ENCODE data around the gene NOS3. TPM values are rescaled to one million over a fixed set of nuclear protein-coding genes. Genes with fewer than 3 reads are reported as not detected.

The NOS3 gene
- total and polyA plus RNA-seq, 9 of the 15 experiments (the other 6 are each of a cell fraction or from before 2014, with no cell fraction given) = 1.1 to 121 (median 23.6) TPM

- TF ChIP-seq ZNF592 (IDR thresholded peaks at IDR 0.05) = 0 out of 2 replicates have a peak, but pooled peaks have one; percentile 36
- no peak for TF ChIP-seq PTBP1 (IDR thresholded peaks at IDR 0.05; ENCODE audit: low read depth, low read length)
- TF ChIP-seq NRF1 (conservative IDR thresholded peaks at IDR 0.05 in 1 of 2, IDR thresholded peaks at IDR 0.05 in 1 of 2) = peak in 1 of 2 experiments; percentile 40; a peak in 1 of 4 replicates
- 0 out of 2 replicates have a peak, but pooled peaks have one; percentile 27 for TF ChIP-seq ZBTB40 (IDR thresholded peaks at IDR 0.05)
- TF ChIP-seq ZBTB40 (CRISPR knock-in tag; IDR thresholded peaks at IDR 0.05) = no peak
- no peak; the same call in 1 of the 2 replicates for TF ChIP-seq JUND (IDR thresholded peaks at IDR 0.05; ENCODE audit: borderline replicate concordance, low read depth, low read length)
- TF ChIP-seq JUND (tag; IDR thresholded peaks at IDR 0.05; ENCODE audit: borderline replicate concordance, low read depth, low read length) = no peak
- peak; percentile 56 for TF ChIP-seq USF2 (CRISPR knock-in tag; IDR thresholded peaks at IDR 0.05)
Observed at GRCh38 chr7:150996376-150997074, 5.7 kb downstream of the NOS3 start (continued).

Measured in K562 (cell line).